D721Med (cell line): ENCODE data around the gene FYN.

Experiments used
- DNase-seq: peaks from one replicate; pipeline ENCODE4 v3.0.0; 2011; ENCODE audit warnings: low spot score; ENCODE audit not compliant: insufficient read length
- FAIRE-seq: peaks from 2 replicates; lab custom pipeline; 2011; peaks lifted over from hg19 to GRCh38; lab: Jason Lieb, UNC
- CTCF ChIP-seq: IDR thresholded peaks from 2 replicates; pipeline ENCODE4 v1.5.1; 2012; ENCODE audit warnings: mild to moderate bottlenecking, control low read depth; ENCODE audit not compliant: insufficient read depth; ENCODE audit errors: missing control alignments

The FYN gene

GRCh38 chr6:111716325-111716724, 156.9 kb downstream of the FYN start:
- DNase-seq (no peak), FAIRE-seq (no peak)
- no peak for TF ChIP-seq CTCF

- DNase-seq (no peak), FAIRE-seq (no peak)
- TF ChIP-seq CTCF, result no peak
Measured at GRCh38 chr6:111715321-111715720, 157.9 kb downstream of the FYN start.

- FAIRE-seq (no peak), DNase-seq (no peak)
- TF ChIP-seq CTCF, result no peak
Measured at GRCh38 chr6:111714416-111715270, 158.6 kb downstream of the FYN start.

- TF ChIP-seq CTCF, result no peak
- no peak for DNase-seq
- FAIRE-seq, result no peak
Measured at GRCh38 chr6:111713811-111714210, 159.4 kb downstream of the FYN start.

- DNase-seq (no peak), FAIRE-seq (no peak)
- TF ChIP-seq CTCF, result no peak
Measured at GRCh38 chr6:111713236-111713635, 160.0 kb downstream of the FYN start.

- no peak for TF ChIP-seq CTCF
- FAIRE-seq (no peak), DNase-seq (no peak)
Measured at GRCh38 chr6:111711984-111712752, 161.1 kb downstream of the FYN start.
